ENCODE results near the gene KRT86. TPM values are rescaled to one million over a fixed set of nuclear protein-coding genes. Genes with fewer than 3 reads are reported as not detected.

KRT86 gene
- total RNA-seq, 4 donors from 2014 or later, result 1.0 to 289 (median 37.0) TPM

GRCh38 chr12:52337054-52337453 is 62.6 kb downstream of the KRT86 start:
- Histone ChIP-seq H3K36me3 (no peaks in the 10 kb centered on the region), H3K27ac (no peak overlapping the region), H3K4me1 (peaks cover 17% of the 10 kb centered on the region), H3K9me3 (no peaks in the 10 kb centered on the region), H3K27me3 (peaks cover 3% of the 10 kb centered on the region), H3K4me3 (no peak overlapping the region)
- no peak for DNase-seq (ENCODE audit: low spot score in 2 of 2)
- no peak for TF ChIP-seq EP300 (IDR thresholded peaks at IDR 0.05)
- TF ChIP-seq POLR2AphosphoS5 (IDR thresholded peaks at IDR 0.05), result no peak
- no peak for TF ChIP-seq POLR2A (IDR thresholded peaks at IDR 0.05)
- no peak for TF ChIP-seq CTCF (IDR thresholded peaks at IDR 0.05)
- WGBS, result 43% methylated on average over 1 of the region's 1 CpG

GRCh38 chr12:52338241-52338960 is 64.0 kb downstream of the KRT86 start:
- Histone ChIP-seq H3K4me1 (peaks cover 17% of the 10 kb centered on the region), H3K27me3 (peaks cover 8% of the 10 kb centered on the region), H3K36me3 (no peaks in the 10 kb centered on the region), H3K9me3 (no peaks in the 10 kb centered on the region), H3K27ac (no peak overlapping the region), H3K4me3 (no peak overlapping the region)
- TF ChIP-seq POLR2AphosphoS5 (IDR thresholded peaks at IDR 0.05), result no peak
- no peak for TF ChIP-seq CTCF (IDR thresholded peaks at IDR 0.05)
- no peak for TF ChIP-seq POLR2A (IDR thresholded peaks at IDR 0.05)
- TF ChIP-seq EP300 (IDR thresholded peaks at IDR 0.05), result no peak
- 42% methylated on average over 10 of the region's 10 CpGs for WGBS
- DNase-seq (ENCODE audit: low spot score in 2 of 2), result no peak

GRCh38 chr12:52341066-52341580 is 66.7 kb downstream of the KRT86 start:
- H3K27me3 ChIP-seq, result peaks cover 8% of the 10 kb centered on the region
- TF ChIP-seq POLR2A (IDR thresholded peaks at IDR 0.05) (no peak), EP300 (IDR thresholded peaks at IDR 0.05) (no peak), CTCF (IDR thresholded peaks at IDR 0.05) (no peak), POLR2AphosphoS5 (IDR thresholded peaks at IDR 0.05) (no peak)
- peak in 1 of 2 donors; percentile 40 for DNase-seq (ENCODE audit: low spot score in 2 of 2)
- no peak overlapping the region for H3K4me3 ChIP-seq
- peaks cover 18% of the 10 kb centered on the region for H3K4me1 ChIP-seq
- H3K9me3 ChIP-seq, result no peaks in the 10 kb centered on the region
- WGBS, result 98% methylated on average over 7 of the region's 14 CpGs
- no peaks in the 10 kb centered on the region for H3K36me3 ChIP-seq
- no peak overlapping the region for H3K27ac ChIP-seq

- no peak for DNase-seq (ENCODE audit: low spot score in 2 of 2)
- TF ChIP-seq POLR2AphosphoS5 (IDR thresholded peaks at IDR 0.05) (no peak), POLR2A (IDR thresholded peaks at IDR 0.05) (no peak), CTCF (IDR thresholded peaks at IDR 0.05) (no peak), EP300 (IDR thresholded peaks at IDR 0.05) (no peak)
- 83% methylated on average over 2 of the region's 2 CpGs for WGBS
- H3K27ac ChIP-seq, result no peak overlapping the region
- no peaks in the 10 kb centered on the region for H3K36me3 ChIP-seq
- no peaks in the 10 kb centered on the region for H3K9me3 ChIP-seq
- H3K4me3 ChIP-seq, result no peak overlapping the region
- peaks cover 8% of the 10 kb centered on the region for H3K27me3 ChIP-seq
- peaks cover 28% of the 10 kb centered on the region for H3K4me1 ChIP-seq
Observed at GRCh38 chr12:52342781-52343490, 68.5 kb downstream of the KRT86 start.

GRCh38 chr12:52343550-52343949 is 69.1 kb downstream of the KRT86 start:
- H3K9me3 ChIP-seq, result no peaks in the 10 kb centered on the region
- H3K4me3 ChIP-seq, result no peak overlapping the region
- H3K36me3 ChIP-seq, result no peaks in the 10 kb centered on the region
- H3K27ac ChIP-seq, result no peak overlapping the region
- H3K4me1 ChIP-seq, result peaks cover 23% of the 10 kb centered on the region
- TF ChIP-seq POLR2AphosphoS5 (IDR thresholded peaks at IDR 0.05), result no peak
- TF ChIP-seq CTCF (IDR thresholded peaks at IDR 0.05), result no peak
- no peak for TF ChIP-seq POLR2A (IDR thresholded peaks at IDR 0.05)
- TF ChIP-seq EP300 (IDR thresholded peaks at IDR 0.05), result no peak
- H3K27me3 ChIP-seq, result peaks cover 8% of the 10 kb centered on the region
- WGBS, result 100% methylated on average over 2 of the region's 2 CpGs
- no peak for DNase-seq (ENCODE audit: low spot score in 2 of 2)
